CD4-positive, alpha-beta T cell (primary cell): Measurements from ENCODE around the gene SYT3. TPM values are rescaled to one million over a fixed set of nuclear protein-coding genes. Genes with fewer than 3 reads are reported as not detected.

Experiments
- ATAC-seq: fragments of 200-7000 bp; cut with Tn5 transposase; one replicate; pipeline ENCODE4 v1.10.0; 2022; ENCODE audit warnings: mild to moderate bottlenecking; ENCODE audit not compliant: poor library complexity
- CTCF ChIA-PET: fragments of 350-600 bp; sonication (Branson Sonifier 250); formaldehyde crosslinking; loops from one replicate; lab custom pipeline; 2021; ENCODE audit warnings: antibody characterized with exemption, inconsistent platforms; lab: Charles Lee
- POLR2A ChIA-PET: fragments of 350-600 bp; sonication (Branson Sonifier 250); formaldehyde crosslinking; loops from one replicate; lab custom pipeline; 2021; ENCODE audit warnings: antibody characterized with exemption, inconsistent platforms; lab: Charles Lee
- DNase-seq, 14 experiments: peaks; one replicate each; pipeline ENCODE4 v3.0.0-alpha.2; 2013 to 2020; ENCODE audit warnings: mixed read lengths in 2 of 14
- H3K27ac ChIP-seq, 2 donors: one replicate each; pipeline versions ENCODE4 v1.5.1 to v1.7.0; 2013; ENCODE audit warnings: low read length in 2 of 2, low read depth in 1 of 2, mild to moderate bottlenecking in 1 of 2
- H3K27me3 ChIP-seq, 2 experiments: 1 replicate in 1 of 2; 2 replicates in 1 of 2; pipeline versions ENCODE4 v1.6.1 to v1.7.0; 2013; ENCODE audit warnings: low read length in 2 of 2, control low read depth in 1 of 2, mild to moderate bottlenecking in 1 of 2, moderate library complexity in 1 of 2; ENCODE audit not compliant: insufficient read depth in 2 of 2, control insufficient read depth in 1 of 2
- H3K36me3 ChIP-seq: one replicate; pipeline ENCODE4 v1.6.1; 2013; ENCODE audit warnings: low read length, control low read depth; ENCODE audit not compliant: insufficient read depth
- H3K4me1 ChIP-seq: one replicate; pipeline ENCODE4 v1.6.1; 2013; ENCODE audit warnings: low read length, control low read depth; ENCODE audit not compliant: insufficient read depth
- H3K4me3 ChIP-seq: one replicate; pipeline ENCODE4 v1.5.1; 2013; ENCODE audit warnings: mild to moderate bottlenecking, low read length, moderate library complexity
- H3K9me3 ChIP-seq, 2 experiments: 1 replicate in 1 of 2; 2 replicates in 1 of 2; pipeline versions ENCODE4 v1.6.1 to v1.7.0; 2013; ENCODE audit warnings: low read length in 2 of 2, mild to moderate bottlenecking in 2 of 2, control low read depth in 1 of 2, moderate library complexity in 1 of 2; ENCODE audit not compliant: control insufficient read depth in 1 of 2, insufficient read depth in 1 of 2
- H3K27ac Mint-ChIP-seq: one replicate; pipeline ENCODE4 v1.8.0; 2020; ENCODE audit warnings: mixed read lengths
- H3K27me3 Mint-ChIP-seq: one replicate; pipeline ENCODE4 v1.8.0; 2021; ENCODE audit warnings: mixed read lengths
- H3K36me3 Mint-ChIP-seq: one replicate; pipeline ENCODE4 v1.8.0; 2021; ENCODE audit warnings: low read depth, mixed read lengths
- H3K4me1 Mint-ChIP-seq: one replicate; pipeline ENCODE4 v1.8.0; 2021; ENCODE audit warnings: low read depth, mixed read lengths
- H3K4me3 Mint-ChIP-seq: one replicate; pipeline ENCODE4 v1.8.0; 2020; ENCODE audit warnings: mild to moderate bottlenecking, mixed read lengths
- H3K9me3 Mint-ChIP-seq: one replicate; pipeline ENCODE4 v1.8.0; 2020; ENCODE audit warnings: mixed read lengths
- CTCF ChIP-seq: fragments of 200-600 bp; IDR thresholded peaks from one replicate; pipeline ENCODE4 v1.8.0; 2022; ENCODE audit warnings: antibody characterized with exemption, mild to moderate bottlenecking
- intact Hi-C, 2 experiments: fragments of 100-400 bp; cut with DNase I in 1 of 2; cut with micrococcal nuclease in 1 of 2; formaldehyde crosslinking; loops; one replicate each; pipeline versions ENCODE4 v1.15.1 to v1.9.0; 2023 to 2025; cut with DNase I, micrococcal nuclease
- total RNA-seq, 174 experiments: library from RNA in 2 of 174; stranded (reverse) in 2 of 174; gene quantifications; one replicate each; pipeline ENCODE4 v1.2.3 and lab custom pipeline; 2021 to 2026

The SYT3 gene
- total RNA-seq, 2 experiments from 2014 or later, result not detected

GRCh38 chr19:50648659-50649058 lies 9.0 kb upstream of the SYT3 start:
- no peaks in the 10 kb centered on the region for H3K36me3 ChIP-seq
- ChIA-PET POLR2A (no interaction called here), CTCF (no interaction called here)
- Mint-ChIP-seq H3K36me3 (no peaks in the 10 kb centered on the region), H3K4me3 (no peak overlapping the region), H3K4me1 (no peaks in the 10 kb centered on the region), H3K9me3 (no peaks in the 10 kb centered on the region), H3K27ac (no peak overlapping the region), H3K27me3 (peaks cover 46% of the 10 kb centered on the region)
- H3K27ac ChIP-seq, result no peak overlapping the region
- TF ChIP-seq CTCF, result no peak
- peaks cover 15 to 50% of the 10 kb centered on the region in 2 experiments for H3K27me3 ChIP-seq
- peaks cover 0 to 17% of the 10 kb centered on the region in 2 experiments for H3K9me3 ChIP-seq
- ATAC-seq (no peak), DNase-seq (no peak)
- no peaks in the 10 kb centered on the region for H3K4me1 ChIP-seq
- no peak overlapping the region for H3K4me3 ChIP-seq
- intact Hi-C loops, result no loop called here

GRCh38 chr19:50647879-50648615 lies 8.4 kb upstream of the SYT3 start:
- Histone ChIP-seq H3K4me1 (no peaks in the 10 kb centered on the region), H3K27me3 (peaks cover 15 to 50% of the 10 kb centered on the region in 2 experiments), H3K27ac (no peak overlapping the region), H3K4me3 (no peak overlapping the region), H3K9me3 (peaks cover 0 to 17% of the 10 kb centered on the region in 2 experiments), H3K36me3 (no peaks in the 10 kb centered on the region)
- no peak for DNase-seq
- CTCF ChIA-PET, result no interaction called here
- POLR2A ChIA-PET, result no interaction called here
- no peak overlapping the region for H3K4me3 Mint-ChIP-seq
- intact Hi-C loops, result no loop called here
- H3K36me3 Mint-ChIP-seq, result no peaks in the 10 kb centered on the region
- ATAC-seq, result no peak
- H3K9me3 Mint-ChIP-seq, result no peaks in the 10 kb centered on the region
- H3K4me1 Mint-ChIP-seq, result no peaks in the 10 kb centered on the region
- TF ChIP-seq CTCF, result no peak
- no peak overlapping the region for H3K27ac Mint-ChIP-seq
- H3K27me3 Mint-ChIP-seq, result peaks cover 40% of the 10 kb centered on the region

- no peak overlapping the region for H3K4me3 Mint-ChIP-seq
- H3K9me3 Mint-ChIP-seq, result no peaks in the 10 kb centered on the region
- peaks cover 42% of the 10 kb centered on the region for H3K27me3 Mint-ChIP-seq
Measured at GRCh38 chr19:50646074-50646807, 6.6 kb upstream of the SYT3 start.

More at GRCh38 chr19:50646074-50646807, 6.6 kb upstream of the SYT3 start:
- Mint-ChIP-seq H3K36me3 (no peaks in the 10 kb centered on the region), H3K4me1 (no peaks in the 10 kb centered on the region), H3K27ac (no peak overlapping the region)
- ChIA-PET CTCF (no interaction called here), POLR2A (no interaction called here)
- no peak overlapping the region for H3K4me3 ChIP-seq
- intact Hi-C loops, result no loop called here
- no peak overlapping the region for H3K27ac ChIP-seq
- DNase-seq, result no peak
- H3K9me3 ChIP-seq, result peaks cover 0 to 17% of the 10 kb centered on the region in 2 experiments
- H3K36me3 ChIP-seq, result no peaks in the 10 kb centered on the region
- no peak for TF ChIP-seq CTCF
- H3K4me1 ChIP-seq, result no peaks in the 10 kb centered on the region
- no peak for ATAC-seq
- peaks cover 16 to 46% of the 10 kb centered on the region in 2 experiments for H3K27me3 ChIP-seq
